HUES6 (cell line): Measurements from ENCODE around the gene FUCA1.
"Not testable (repeated sequence)": the region's sequence is repeated elsewhere in the genome, so short reads cannot be mapped to it uniquely, and the experiment has no call there.

ENCODE experiments used
- H3K27ac ChIP-seq: 2 replicates; pipeline ENCODE4 v1.7.0; 2013; ENCODE audit warnings: low read depth, mild to moderate bottlenecking, low read length, inconsistent platforms
- H3K27me3 ChIP-seq: 2 replicates; pipeline ENCODE4 v1.6.1; 2013; ENCODE audit warnings: low read length; ENCODE audit not compliant: control insufficient read depth, insufficient read depth
- H3K36me3 ChIP-seq: 2 replicates; pipeline ENCODE4 v1.6.1; 2013; ENCODE audit warnings: low read length; ENCODE audit not compliant: control insufficient read depth, insufficient read depth
- H3K4me1 ChIP-seq: 2 replicates; pipeline ENCODE4 v1.6.1; 2013; ENCODE audit warnings: low read length; ENCODE audit not compliant: control insufficient read depth, insufficient read depth
- H3K4me3 ChIP-seq: 2 replicates; pipeline ENCODE4 v1.5.1; 2013; ENCODE audit warnings: low read depth, low read length
- H3K9ac ChIP-seq: one replicate; pipeline ENCODE4 v1.6.1; 2013; ENCODE audit warnings: mild to moderate bottlenecking, low read length
- H3K9me3 ChIP-seq: 2 replicates; pipeline ENCODE4 v1.6.1; 2013; ENCODE audit warnings: low read depth, low read length; ENCODE audit not compliant: control insufficient read depth, insufficient read depth

The FUCA1 gene

DNA sequence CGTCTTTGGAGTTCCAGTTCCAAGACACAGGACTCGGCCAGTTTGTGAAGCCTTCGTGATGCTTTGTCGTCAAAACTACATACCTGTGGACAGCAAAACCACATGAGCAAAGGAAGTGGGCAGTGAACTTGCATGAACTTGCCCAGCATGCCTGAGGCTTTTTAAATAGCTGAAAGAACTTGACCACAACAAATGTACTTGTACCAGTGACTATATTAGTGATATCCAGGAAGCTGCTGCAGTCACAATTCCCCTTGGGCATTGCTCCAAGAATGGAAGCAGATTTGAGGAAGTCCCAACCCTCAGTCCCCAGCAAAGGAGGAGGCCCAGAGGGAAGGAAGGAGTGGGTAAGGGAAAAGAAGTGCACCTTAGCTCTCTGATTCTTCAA is 2.6 kb downstream of the FUCA1 start:
- no peaks in the 10 kb centered on the region for H3K36me3 ChIP-seq
- peaks cover 42% of the 10 kb centered on the region for H3K27me3 ChIP-seq
- H3K4me1 ChIP-seq, result peaks cover 10% of the 10 kb centered on the region; the same call in 1 of the 2 replicates
- H3K9me3 ChIP-seq, result no peaks in the 10 kb centered on the region
- no peak overlapping the region for H3K4me3 ChIP-seq
- H3K27ac ChIP-seq, result no peak overlapping the region
- no peak overlapping the region for H3K9ac ChIP-seq

DNA sequence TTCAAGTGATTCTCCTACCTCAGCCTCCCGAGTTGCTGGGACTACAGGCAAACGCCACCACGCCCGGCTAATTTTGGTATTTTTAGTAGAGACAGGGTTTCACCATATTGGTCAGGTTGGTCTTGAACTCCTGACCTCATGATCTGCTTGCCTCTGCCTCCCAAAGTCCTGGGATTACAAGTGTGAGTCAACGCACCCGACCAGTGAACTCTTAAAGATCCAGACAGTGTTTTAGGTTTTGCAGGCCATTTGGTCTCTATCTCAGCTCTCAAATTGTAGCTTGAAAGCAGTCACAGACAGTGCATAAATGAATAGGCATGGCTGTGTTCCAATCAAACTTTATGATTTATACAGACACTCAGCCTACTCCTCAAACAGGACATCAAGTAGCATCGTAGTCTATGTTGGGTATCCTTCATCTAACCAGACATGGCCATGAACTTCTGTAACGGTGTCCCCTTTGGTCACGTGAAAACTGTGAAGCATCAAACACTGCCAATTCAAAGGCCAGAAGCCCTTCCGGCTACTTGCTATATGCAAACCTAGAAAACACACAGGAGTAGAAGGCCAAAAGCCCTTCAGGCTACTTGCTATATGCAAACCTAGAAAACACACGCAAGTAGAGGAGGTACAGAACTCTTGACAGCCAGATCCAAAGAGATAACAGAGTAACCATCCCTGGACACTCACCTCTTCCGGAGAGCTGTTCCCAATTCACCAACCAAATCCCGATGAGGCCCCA is 3.1 kb downstream of the FUCA1 start:
- Histone ChIP-seq H3K4me3 (no peak overlapping the region), H3K9ac (no peak overlapping the region), H3K4me1 (peaks cover 10% of the 10 kb centered on the region; the same call in 1 of the 2 replicates), H3K9me3 (no peaks in the 10 kb centered on the region), H3K27ac (no peak overlapping the region), H3K27me3 (peaks cover 42% of the 10 kb centered on the region), H3K36me3 (no peaks in the 10 kb centered on the region)

DNA sequence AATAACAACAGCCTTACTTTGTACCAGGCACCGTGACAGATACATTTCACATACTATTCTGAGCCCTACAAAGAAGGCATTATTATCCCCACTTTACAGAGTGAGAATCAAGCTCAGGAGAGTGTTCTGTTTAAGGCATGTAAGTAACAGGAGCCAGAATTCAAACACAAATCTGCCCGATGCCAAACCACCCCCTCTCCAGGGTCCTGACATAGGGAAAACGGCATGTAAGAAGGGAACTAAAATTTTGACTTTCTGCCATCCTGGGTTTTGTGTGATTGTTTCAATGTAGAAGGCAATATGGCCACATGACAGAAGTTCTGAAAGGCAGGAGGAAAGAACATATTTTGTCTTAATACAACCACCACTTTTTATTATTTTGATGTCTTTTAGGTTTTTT is 5.5 kb downstream of the FUCA1 start:
- Histone ChIP-seq H3K9me3 (no peaks in the 10 kb centered on the region), H3K4me3 (no peak overlapping the region), H3K27ac (no peak overlapping the region), H3K4me1 (0 out of 2 replicates have a peak, but pooled peaks cover 4% of the 10 kb centered on the region), H3K27me3 (peaks cover 25% of the 10 kb centered on the region), H3K36me3 (no peaks in the 10 kb centered on the region), H3K9ac (no peak overlapping the region)

DNA sequence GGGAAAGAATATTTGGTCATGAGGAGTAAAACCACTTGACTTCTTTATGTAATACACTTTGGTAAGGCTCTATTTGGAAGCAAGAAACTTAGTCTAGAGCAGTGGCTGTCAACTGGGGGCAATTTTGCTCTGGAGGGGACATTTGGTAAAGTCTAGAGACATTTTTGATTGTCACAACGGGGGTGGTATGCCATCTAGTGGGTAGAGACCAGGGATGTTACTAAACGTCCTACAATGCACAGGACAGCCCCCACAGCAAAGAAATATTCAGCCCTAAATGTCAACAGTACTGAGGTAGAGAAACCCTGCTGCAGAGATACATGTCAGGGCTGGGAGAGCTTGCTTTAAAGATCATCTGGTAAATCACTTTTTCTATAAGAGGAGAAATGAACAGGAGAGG is 13.5 kb downstream of the FUCA1 start:
- Histone ChIP-seq H3K4me1 (no peaks in the 10 kb centered on the region), H3K4me3 (no peak overlapping the region), H3K9ac (no peak overlapping the region), H3K36me3 (no peaks in the 10 kb centered on the region), H3K9me3 (0 out of 2 replicates have a peak, but pooled peaks cover 3% of the 10 kb centered on the region), H3K27me3 (no peaks in the 10 kb centered on the region), H3K27ac (no peak overlapping the region)

DNA sequence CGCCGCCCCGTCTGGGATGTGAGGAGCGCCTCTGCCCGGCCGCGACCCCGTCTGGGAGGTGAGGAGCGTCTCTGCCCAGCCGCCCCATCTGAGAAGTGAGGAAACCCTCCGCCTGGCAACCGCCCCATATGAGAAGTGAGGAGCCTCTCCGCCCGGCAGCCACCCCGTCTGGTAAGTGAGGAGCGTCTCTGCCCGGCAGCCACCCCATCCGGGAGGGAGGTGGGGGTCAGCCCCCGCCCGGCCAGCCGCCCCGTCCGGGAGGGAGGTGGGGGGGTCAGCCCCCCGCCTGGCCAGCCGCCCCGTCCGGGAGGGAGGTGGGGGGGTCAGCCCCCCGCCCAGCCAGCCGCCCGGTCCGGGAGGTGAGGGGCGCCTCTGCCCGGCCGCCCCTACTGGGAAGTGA is 15.0 kb downstream of the FUCA1 start:
- not testable (repeated sequence) for H3K9me3 ChIP-seq, H3K36me3 ChIP-seq, H3K4me3 ChIP-seq, H3K9ac ChIP-seq, H3K27me3 ChIP-seq, H3K4me1 ChIP-seq, H3K27ac ChIP-seq

DNA sequence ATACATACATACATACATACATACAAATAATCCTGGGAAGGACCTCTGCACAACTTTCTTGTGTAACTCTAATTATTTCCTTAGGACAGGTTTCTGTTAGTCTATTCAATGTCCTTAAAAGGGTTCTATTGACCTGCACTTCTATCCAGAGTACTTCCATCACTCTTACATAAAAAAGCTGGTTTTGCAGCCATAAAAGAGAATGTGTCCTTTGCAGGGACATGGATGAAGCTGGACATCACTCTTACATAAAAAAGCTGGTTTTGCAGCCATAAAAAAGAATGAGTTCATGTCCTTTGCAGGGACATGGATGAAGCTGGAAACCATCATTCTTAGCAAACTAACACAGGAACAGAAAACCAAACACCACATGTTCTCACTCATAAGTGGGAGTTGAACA is 16.7 kb downstream of the FUCA1 start:
- not testable (repeated sequence) for H3K27ac ChIP-seq, H3K36me3 ChIP-seq, H3K9ac ChIP-seq, H3K4me3 ChIP-seq, H3K4me1 ChIP-seq, H3K27me3 ChIP-seq, H3K9me3 ChIP-seq

DNA sequence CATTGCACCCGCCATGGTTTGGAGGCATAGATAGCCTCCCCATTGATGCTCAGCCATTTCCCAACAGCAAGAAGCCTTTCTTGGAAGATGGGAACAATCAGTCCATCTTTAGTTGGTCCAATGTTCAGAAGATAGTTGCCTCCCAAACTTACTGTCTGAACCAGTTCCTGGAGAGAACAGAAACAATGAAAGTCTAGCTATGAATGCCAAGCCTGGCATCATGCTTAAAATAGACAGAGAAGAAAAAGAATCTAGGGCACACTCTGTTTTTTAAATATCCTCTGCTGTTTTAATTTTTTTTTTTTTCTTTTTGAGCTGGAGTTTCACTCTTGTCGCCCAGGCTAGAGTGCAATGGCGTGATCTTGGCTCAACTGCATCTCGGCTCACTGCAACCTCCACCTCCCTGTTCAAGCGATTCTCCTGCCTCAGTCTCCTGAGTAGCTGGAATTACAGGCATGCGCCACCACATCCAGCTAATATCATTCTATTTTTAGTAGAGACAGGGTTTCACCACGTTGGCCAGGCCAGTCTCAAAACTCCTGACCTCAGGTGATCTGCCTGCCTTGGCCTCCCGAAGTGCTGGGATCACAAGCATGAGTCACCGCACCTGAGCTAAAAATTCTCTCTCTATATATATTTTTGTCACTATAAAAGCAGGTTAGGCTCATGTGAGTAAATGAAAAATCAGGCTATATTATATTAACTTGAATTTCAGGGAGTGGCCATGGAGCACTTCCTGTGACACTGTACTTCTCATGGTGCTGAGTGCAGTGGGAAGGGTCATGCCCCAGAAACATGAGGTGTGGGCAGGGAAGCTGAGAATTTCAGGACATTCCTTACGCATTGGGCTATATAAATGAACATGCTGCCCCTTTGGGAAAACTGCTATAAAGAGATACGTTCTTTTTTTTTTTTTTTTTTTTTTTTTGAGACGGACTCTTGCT is 19.1 kb downstream of the FUCA1 start:
- peaks cover 6% of the 10 kb centered on the region; the same call in 1 of the 2 replicates for H3K9me3 ChIP-seq
- H3K4me3 ChIP-seq, result no peak overlapping the region
- H3K27me3 ChIP-seq, result no peaks in the 10 kb centered on the region
- H3K27ac ChIP-seq, result no peak overlapping the region
- no peaks in the 10 kb centered on the region for H3K4me1 ChIP-seq
- H3K36me3 ChIP-seq, result 0 out of 2 replicates have a peak, but pooled peaks cover 3% of the 10 kb centered on the region
- H3K9ac ChIP-seq, result no peak overlapping the region

DNA sequence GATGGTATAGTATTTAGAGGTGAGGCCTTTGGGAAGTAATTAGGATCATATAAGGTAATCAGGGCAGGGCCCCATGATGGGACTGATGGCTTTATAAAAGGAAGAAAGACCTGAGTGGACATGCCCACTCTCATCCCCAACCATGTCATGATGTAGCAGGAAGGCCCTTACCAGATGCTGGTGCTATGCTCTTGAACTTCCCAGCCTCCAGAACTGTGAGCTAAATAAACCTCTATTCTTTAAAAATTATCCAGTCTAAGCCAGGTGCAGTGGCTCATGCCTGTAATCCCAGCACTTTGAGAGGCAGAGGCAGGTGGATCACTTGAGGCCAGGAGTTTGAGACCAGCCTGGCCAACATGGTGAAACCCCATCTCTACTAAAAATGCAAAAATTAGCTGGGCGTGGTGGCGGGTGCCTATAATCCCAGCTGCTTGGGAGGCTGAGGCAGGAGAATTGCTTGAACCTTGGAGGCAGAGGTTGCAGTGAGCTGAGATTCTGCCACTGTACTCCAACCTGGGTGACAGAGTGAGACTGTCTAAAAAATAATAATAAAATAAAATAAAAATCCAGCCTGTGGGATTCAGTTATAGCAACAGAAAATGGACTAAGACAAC is 20.5 kb downstream of the FUCA1 start:
- H3K4me3 ChIP-seq, H3K27me3 ChIP-seq, H3K9ac ChIP-seq, H3K4me1 ChIP-seq, H3K9me3 ChIP-seq, H3K36me3 ChIP-seq, H3K27ac ChIP-seq: not testable (repeated sequence)

DNA sequence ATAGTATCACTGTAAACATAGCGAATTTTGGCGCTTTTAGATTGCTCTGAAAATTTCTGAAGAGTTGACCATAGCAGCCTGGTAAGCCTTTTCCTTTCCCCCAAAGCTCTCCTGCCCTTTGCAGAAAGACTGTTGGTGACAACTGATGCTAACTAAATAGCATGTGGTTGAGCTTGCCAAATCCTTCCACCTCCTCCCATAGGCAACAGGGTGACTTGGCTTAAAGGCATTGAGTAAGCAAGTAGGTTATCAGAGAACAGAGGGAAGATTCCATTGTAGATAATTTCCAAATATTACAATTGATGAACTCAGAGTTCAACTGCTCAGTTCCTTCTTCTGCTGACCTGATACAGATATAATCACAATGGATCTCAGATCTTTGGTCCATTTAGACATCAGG is 22.9 kb downstream of the FUCA1 start:
- H3K27me3 ChIP-seq, result peaks cover 3% of the 10 kb centered on the region
- H3K9ac ChIP-seq, result no peak overlapping the region
- H3K36me3 ChIP-seq, result 0 out of 2 replicates have a peak, but pooled peaks cover 3% of the 10 kb centered on the region
- H3K4me3 ChIP-seq, result no peak overlapping the region
- H3K4me1 ChIP-seq, result no peaks in the 10 kb centered on the region
- H3K27ac ChIP-seq, result no peak overlapping the region
- peaks cover 4% of the 10 kb centered on the region; the same call in 1 of the 2 replicates for H3K9me3 ChIP-seq

DNA sequence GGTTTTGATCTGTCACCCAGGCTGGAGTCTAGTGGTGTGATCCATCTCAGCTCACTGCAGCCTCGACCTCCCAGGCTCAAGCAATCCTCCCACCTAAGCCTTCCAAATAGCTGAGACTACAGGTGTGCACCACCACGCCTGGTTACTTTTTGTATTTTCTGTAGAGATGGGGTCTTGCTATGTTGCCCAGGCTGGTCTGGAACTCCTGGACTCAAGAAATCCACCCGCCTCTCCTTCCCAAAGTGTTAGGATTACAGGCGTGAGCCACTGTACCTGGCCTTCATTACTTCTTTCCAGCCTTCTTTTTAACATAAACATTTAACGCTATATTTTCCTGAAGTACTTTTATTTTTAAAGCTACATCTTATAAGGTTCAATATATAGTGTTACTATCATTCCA is 24.4 kb downstream of the FUCA1 start:
- peaks cover 3% of the 10 kb centered on the region for H3K27me3 ChIP-seq
- no peak overlapping the region for H3K27ac ChIP-seq
- no peak overlapping the region for H3K9ac ChIP-seq
- H3K36me3 ChIP-seq, result 0 out of 2 replicates have a peak, but pooled peaks cover 3% of the 10 kb centered on the region
- peaks cover 4% of the 10 kb centered on the region; the same call in 1 of the 2 replicates for H3K9me3 ChIP-seq
- H3K4me1 ChIP-seq, result no peaks in the 10 kb centered on the region
- H3K4me3 ChIP-seq, result no peak overlapping the region
